Heart right ventricle (tissue), 16 donors: Measurements from ENCODE around the gene SRGAP3. TPM values are rescaled to one million over a fixed set of nuclear protein-coding genes. Genes with fewer than 3 reads are reported as not detected.

ENCODE experiments used
- ATAC-seq, 8 donors: fragments of 200-7000 bp; cut with Tn5 transposase; one replicate each; pipeline ENCODE4 v1.9.1; 2020; ENCODE audit warnings: mild to moderate bottlenecking in 8 of 8, moderate library complexity in 8 of 8, moderate number of reproducible peaks in 1 of 8
- DNase-seq, 2 donors: peaks; one replicate each; pipeline ENCODE4 v3.0.0-alpha.2; 2020
- H3K27ac ChIP-seq, 10 donors: fragments of 200-600 bp; sonication (generic) in 2 of 10; one replicate each; pipeline versions ENCODE4 v1.5.0 to v1.8.0; 2020 to 2022; ENCODE audit warnings: mild to moderate bottlenecking in 3 of 10
- H3K27me3 ChIP-seq, 7 donors: fragments of 200-600 bp; one replicate each; pipeline ENCODE4 v1.8.0; 2021 to 2022; ENCODE audit warnings: mild to moderate bottlenecking in 2 of 7
- H3K36me3 ChIP-seq, 9 donors: fragments of 200-600 bp; sonication (generic) in 1 of 9; one replicate each; pipeline versions ENCODE4 v1.5.0 to v1.8.0; 2020 to 2022; ENCODE audit warnings: mild to moderate bottlenecking in 2 of 9
- H3K4me1 ChIP-seq, 9 donors: fragments of 200-600 bp; sonication (generic) in 1 of 9; one replicate each; pipeline versions ENCODE4 v1.5.0 to v1.8.0; 2020 to 2022; ENCODE audit warnings: mild to moderate bottlenecking in 4 of 9
- H3K4me3 ChIP-seq, 10 donors: fragments of 200-600 bp; sonication (generic) in 2 of 10; one replicate each; pipeline versions ENCODE4 v1.5.0 to v1.8.0; 2020 to 2022; ENCODE audit warnings: mild to moderate bottlenecking in 7 of 10, moderate library complexity in 2 of 10
- H3K9me3 ChIP-seq, 11 donors: fragments of 200-600 bp in 10 of 11; sonication (generic) in 2 of 11; one replicate each; pipeline versions ENCODE4 v1.5.0 to v1.8.0; 2013 to 2022; ENCODE audit warnings: mild to moderate bottlenecking in 2 of 11, control low read depth in 1 of 11, moderate library complexity in 1 of 11
- WGBS, 2 donors: extraction: QIAGEN DNeasy Blood & Tissue Kit; methylation state at CpG; one replicate each; pipeline ENCODE4 v1.1.7; 2013; ENCODE audit warnings: inconsistent platforms in 1 of 2; 5-methylcytosine and 5-hydroxymethylcytosine counted together
- intact Hi-C, 10 donors: fragments of 100-400 bp; cut with DNase I; formaldehyde crosslinking; loops; one replicate each; pipeline versions ENCODE4 v1.11.1 to v1.14.2; 2022
- polyA plus RNA-seq, 2 donors: library from polyadenylated mRNA; stranded (reverse); fragments of 200-250 nt; gene quantifications; one replicate each; pipeline ENCODE4 v1.2.3, GENCODE V29; 2013
- total RNA-seq, 10 donors: library from RNA; stranded (reverse); fragmentation: NEBNext Ultra II Directional in 3 of 10; extraction: Animal tissue kit (Norgen Biotek cat#: 25700) in 3 of 10; gene quantifications; one replicate each; pipeline versions ENCODE4 v1.2.1 to v1.2.4, GENCODE V29; 2021 to 2023
- TF ChIP-seq, protein P1 (sequence below), 9 donors: fragments of 200-600 bp; sonication (generic) in 2 of 9; IDR thresholded peaks; one replicate each; pipeline versions ENCODE4 v1.5.0 to v1.8.0; 2021 to 2022; ENCODE audit warnings: antibody characterized with exemption in 9 of 9, mild to moderate bottlenecking in 5 of 9, moderate library complexity in 1 of 9
- donor health status: Arrhythmogenic right ventricular cardiomyopathy.
- donor health status: ischemic (EF 13 %, LVEDD 7.1; RV severe dilation, severe dysfunction).
- donor health status: healthy with polysubstance abuse.
- donor health status: DM: no; HTN: yes; CAD: no.
- donor health status: DM: no; HTN: no; CAD: no.
- donor health status: ischemic (EF 25% LVEDD 6.9; RV normal size, moderate dysfunction).
- donor health status: ischemic (EF 25% LVEDD 5.7; RV mildly dilated, moderate dysfunction).
- donor health status: healthy.
- donor health status: DM: yes; HTN: yes; CAD: no.
- donor health status: Ischemic cardiomyopathy.
- donor health status: ischemic (EF 35%, LVEDD 5.7; RV mildly dilated, moderate dysfunction).
- donor health status: nonischemic (EF 11% LVEDD 7.7; RV severe dilation, severe dysfunction).
- donor health status: DM: yes; HTN: yes; CAD: no.
- donor health status: PGD.
- donor health status: ischemic (EF 29% LVEDD 5.4; RV normal size, mild dysfunction).
- donor health status: nonischemic (EF 23%, LVEDD 6.1; RV moderate dilation, normal function).

Gene SRGAP3
- total and polyA plus RNA-seq, 12 donors, result 0.67 to 16.1 (median 10.6) TPM

DNA sequence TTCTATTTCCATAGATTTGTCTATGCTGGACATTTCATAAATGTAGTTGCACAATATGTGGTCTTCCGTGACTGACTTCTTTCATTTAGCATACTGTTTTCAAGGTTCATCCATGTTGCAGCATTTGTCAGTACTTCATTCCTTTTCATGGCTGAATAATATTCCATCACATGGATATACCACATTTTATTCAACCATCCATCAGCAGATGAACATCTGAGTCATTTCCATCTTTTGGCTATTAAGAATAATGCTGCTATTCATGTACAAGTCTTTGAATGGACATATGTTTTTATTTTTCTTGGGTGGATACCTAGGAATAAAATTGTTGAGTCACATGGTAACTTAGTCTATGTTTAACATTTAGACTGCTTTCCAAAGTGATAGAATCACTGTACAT is 186.9 kb downstream of the SRGAP3 start:
- no peaks in the 10 kb centered on the region for H3K27me3 ChIP-seq
- TF ChIP-seq, protein P1, sequence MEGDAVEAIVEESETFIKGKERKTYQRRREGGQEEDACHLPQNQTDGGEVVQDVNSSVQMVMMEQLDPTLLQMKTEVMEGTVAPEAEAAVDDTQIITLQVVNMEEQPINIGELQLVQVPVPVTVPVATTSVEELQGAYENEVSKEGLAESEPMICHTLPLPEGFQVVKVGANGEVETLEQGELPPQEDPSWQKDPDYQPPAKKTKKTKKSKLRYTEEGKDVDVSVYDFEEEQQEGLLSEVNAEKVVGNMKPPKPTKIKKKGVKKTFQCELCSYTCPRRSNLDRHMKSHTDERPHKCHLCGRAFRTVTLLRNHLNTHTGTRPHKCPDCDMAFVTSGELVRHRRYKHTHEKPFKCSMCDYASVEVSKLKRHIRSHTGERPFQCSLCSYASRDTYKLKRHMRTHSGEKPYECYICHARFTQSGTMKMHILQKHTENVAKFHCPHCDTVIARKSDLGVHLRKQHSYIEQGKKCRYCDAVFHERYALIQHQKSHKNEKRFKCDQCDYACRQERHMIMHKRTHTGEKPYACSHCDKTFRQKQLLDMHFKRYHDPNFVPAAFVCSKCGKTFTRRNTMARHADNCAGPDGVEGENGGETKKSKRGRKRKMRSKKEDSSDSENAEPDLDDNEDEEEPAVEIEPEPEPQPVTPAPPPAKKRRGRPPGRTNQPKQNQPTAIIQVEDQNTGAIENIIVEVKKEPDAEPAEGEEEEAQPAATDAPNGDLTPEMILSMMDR (IDR thresholded peaks at IDR 0.05), result no peak
- H3K4me3 ChIP-seq, result no peak overlapping the region
- intact Hi-C loops, result loop anchor here in 3 of 10 donors (2.0 to 10.0 kb wide), 2 partner anchors 66 to 242 kb away; no protein-coding TSS in a partner anchor
- no peak for ATAC-seq
- H3K9me3 ChIP-seq, result peaks cover 0 to 10% (median 5%) of the 10 kb centered on the region in 11 donors
- H3K27ac ChIP-seq, result no peak overlapping the region
- peaks cover 0 to 20% (median 0%) of the 10 kb centered on the region in 9 donors for H3K36me3 ChIP-seq
- WGBS, 2 donors, result 0 to 98% methylated on average over 1 of the region's 1 CpG
- H3K4me1 ChIP-seq, result peaks cover 0 to 25% (median 15%) of the 10 kb centered on the region in 9 donors
- DNase-seq, result no peak

DNA sequence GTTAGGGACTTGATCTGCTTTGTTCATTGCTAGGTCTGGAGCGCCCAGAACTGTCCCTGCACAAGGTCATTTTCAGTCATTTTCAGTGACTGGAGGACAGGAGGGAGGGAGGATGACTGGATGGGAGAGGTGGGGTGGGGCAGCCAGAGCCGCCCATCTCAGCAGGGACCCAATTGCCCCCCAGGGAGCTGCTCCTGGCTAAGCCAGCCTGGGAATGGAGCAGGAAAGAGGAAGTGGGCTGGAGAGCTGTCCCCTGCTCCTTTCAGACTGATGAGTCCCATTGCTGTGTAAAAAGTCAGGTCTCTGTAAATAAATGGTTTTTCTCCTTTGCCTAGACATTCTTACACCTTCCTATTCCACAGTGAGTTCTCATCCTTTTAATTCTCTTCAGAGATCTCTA is 187.8 kb downstream of the SRGAP3 start:
- ATAC-seq (no peak), DNase-seq (no peak)
- Histone ChIP-seq H3K27ac (no peak overlapping the region), H3K9me3 (peaks cover 0 to 10% (median 5%) of the 10 kb centered on the region in 11 donors), H3K27me3 (no peaks in the 10 kb centered on the region), H3K4me3 (no peak overlapping the region), H3K4me1 (peaks cover 0 to 17% (median 11%) of the 10 kb centered on the region in 9 donors), H3K36me3 (peaks cover 0 to 27% (median 0%) of the 10 kb centered on the region in 9 donors)
- TF ChIP-seq, protein P1 (IDR thresholded peaks at IDR 0.05), result no peak
- intact Hi-C loops, result loop anchor here in 3 of 10 donors (2.0 to 10.0 kb wide), 2 partner anchors 65 to 243 kb away; no protein-coding TSS in a partner anchor
- 73 to 78% methylated on average over 2 of the region's 2 CpGs for WGBS, 2 donors

DNA sequence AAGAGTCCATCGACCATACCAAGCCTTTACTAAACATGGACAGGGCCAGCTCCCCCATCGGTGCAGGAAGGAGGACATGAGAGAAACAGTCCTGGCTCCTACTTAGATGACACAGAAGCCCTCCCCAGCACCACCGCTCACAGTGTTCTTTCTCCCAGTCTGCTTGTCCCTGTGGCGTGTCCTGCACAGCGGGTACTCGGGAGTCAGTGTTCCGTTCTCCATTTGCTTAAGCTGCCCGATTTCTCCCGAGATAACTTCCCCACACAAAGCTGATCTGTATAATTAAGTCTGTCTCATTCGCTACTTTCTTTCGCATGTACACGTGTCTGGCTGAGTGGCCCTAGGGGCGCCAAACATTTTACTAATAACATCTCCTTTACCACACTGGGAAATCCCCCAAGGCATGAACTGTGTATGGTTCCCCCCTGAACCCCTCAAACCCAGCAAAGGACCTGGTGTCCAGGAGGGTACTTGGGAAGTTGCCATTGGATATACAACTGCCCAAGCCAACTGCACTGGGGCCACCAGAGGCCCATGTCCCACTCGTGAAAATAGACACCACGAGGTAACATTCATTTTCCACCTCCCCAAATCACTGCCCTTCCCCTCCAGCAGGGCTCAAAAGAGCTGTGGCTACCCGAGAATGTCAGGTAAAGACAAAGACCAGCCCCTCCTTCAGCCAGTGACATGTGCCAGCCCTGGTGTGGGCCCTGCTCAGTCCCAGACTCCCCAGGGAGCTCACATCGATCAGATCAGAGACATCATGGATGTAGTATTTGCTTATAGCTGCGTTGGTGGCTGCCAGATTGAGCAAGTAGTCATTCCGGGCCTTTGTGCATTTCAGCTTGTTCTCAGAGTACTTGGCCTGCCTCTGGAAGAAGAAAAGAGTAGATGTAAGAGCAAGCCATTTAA is 189.7 kb downstream of the SRGAP3 start:
- H3K27me3 ChIP-seq, result no peaks in the 10 kb centered on the region
- peaks cover 0 to 10% (median 5%) of the 10 kb centered on the region in 11 donors for H3K9me3 ChIP-seq
- no peak overlapping the region for H3K27ac ChIP-seq
- TF ChIP-seq, protein P1 (IDR thresholded peaks at IDR 0.05), result no peak
- 74 to 76% methylated on average over 19 of the region's 19 CpGs for WGBS, 2 donors
- peaks cover 0 to 38% (median 0%) of the 10 kb centered on the region in 9 donors for H3K36me3 ChIP-seq
- H3K4me3 ChIP-seq, result no peak overlapping the region
- H3K4me1 ChIP-seq, result peaks cover 0 to 6% (median 4%) of the 10 kb centered on the region in 9 donors
- no peak for DNase-seq
- no peak for ATAC-seq
- intact Hi-C loops, result loop anchor here in 2 of 10 donors (10.0 kb wide), 1 partner anchor 245 kb away; no protein-coding TSS in a partner anchor

DNA sequence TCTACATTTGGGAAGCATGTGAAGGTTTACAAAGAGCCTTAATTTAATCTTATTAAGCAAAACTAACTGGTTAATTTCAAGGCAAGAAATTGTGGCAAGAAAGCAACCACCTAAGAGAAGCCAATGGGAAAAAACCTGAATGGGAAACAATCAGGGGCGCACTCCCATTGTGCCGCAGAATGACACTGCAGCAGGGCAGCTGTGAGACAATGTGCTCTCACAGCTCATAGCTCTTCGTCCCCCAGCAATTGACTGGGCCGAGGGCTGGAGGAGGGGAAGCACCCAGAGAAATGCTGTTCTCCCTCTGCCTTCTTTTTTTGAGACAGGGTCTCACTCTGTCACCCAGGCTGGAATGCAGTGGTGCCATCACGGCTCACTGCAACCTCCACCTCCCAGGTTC is 192.9 kb downstream of the SRGAP3 start:
- WGBS, 2 donors, result 77 to 78% methylated on average over 5 of the region's 5 CpGs
- H3K36me3 ChIP-seq, result peaks cover 0 to 52% (median 0%) of the 10 kb centered on the region in 9 donors
- ATAC-seq (no peak), DNase-seq (no peak)
- no peaks in the 10 kb centered on the region for H3K9me3 ChIP-seq
- no peaks in the 10 kb centered on the region for H3K4me1 ChIP-seq
- H3K4me3 ChIP-seq, result no peak overlapping the region
- H3K27ac ChIP-seq, result no peak overlapping the region
- H3K27me3 ChIP-seq, result no peaks in the 10 kb centered on the region
- TF ChIP-seq, protein P1 (IDR thresholded peaks at IDR 0.05), result no peak
- intact Hi-C loops, result no loop called here
